Activated naive CD4-positive, alpha-beta T cell treated with anti-CD3 and anti-CD28 coated beads, Interleukin-2, amount 50 U/mL, for 24 hours (primary cell): ENCODE results near the gene RYR3.

Experiments
- H3K27ac Mint-ChIP-seq: one replicate; pipeline ENCODE4 v1.8.0; 2021; ENCODE audit warnings: mild to moderate bottlenecking, mixed read lengths
- H3K27me3 Mint-ChIP-seq: one replicate; pipeline ENCODE4 v1.8.0; 2021; ENCODE audit warnings: mixed read lengths
- H3K36me3 Mint-ChIP-seq: one replicate; pipeline ENCODE4 v1.8.0; 2021; ENCODE audit warnings: mixed read lengths
- H3K4me1 Mint-ChIP-seq: one replicate; pipeline ENCODE4 v1.8.0; 2021; ENCODE audit warnings: mixed read lengths
- H3K4me3 Mint-ChIP-seq: one replicate; pipeline ENCODE4 v1.8.0; 2021; ENCODE audit warnings: mild to moderate bottlenecking, mixed read lengths
- H3K9me3 Mint-ChIP-seq: one replicate; pipeline ENCODE4 v1.8.0; 2021; ENCODE audit warnings: mixed read lengths

The RYR3 gene

DNA sequence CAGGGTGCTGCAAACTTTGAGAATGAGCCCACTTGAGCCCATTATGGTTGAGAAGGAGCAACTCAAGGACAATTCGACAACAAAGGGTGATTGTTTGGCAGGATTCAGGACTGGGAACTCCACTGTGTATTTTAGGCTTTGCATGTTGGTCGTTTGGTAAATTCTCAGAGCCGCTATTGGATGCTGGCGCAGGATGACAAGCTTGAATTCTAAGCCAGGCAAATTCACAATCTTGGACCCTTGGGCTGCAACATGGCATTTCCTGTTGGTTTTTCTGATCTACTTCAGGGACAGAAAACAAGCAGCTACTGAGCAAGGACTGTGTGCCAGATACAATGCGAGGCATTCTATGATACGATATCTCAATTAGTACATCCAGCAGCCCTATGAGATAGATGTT is 82.8 kb downstream of the RYR3 start:
- Mint-ChIP-seq H3K9me3 (no peaks in the 10 kb centered on the region), H3K27me3 (peaks cover 2% of the 10 kb centered on the region), H3K4me1 (no peaks in the 10 kb centered on the region), H3K27ac (no peak overlapping the region), H3K36me3 (no peaks in the 10 kb centered on the region), H3K4me3 (no peak overlapping the region)

- no peak overlapping the region for H3K27ac Mint-ChIP-seq
- H3K4me3 Mint-ChIP-seq: no peak overlapping the region
- no peaks in the 10 kb centered on the region for H3K9me3 Mint-ChIP-seq
- no peaks in the 10 kb centered on the region for H3K36me3 Mint-ChIP-seq
- H3K27me3 Mint-ChIP-seq: peaks cover 2% of the 10 kb centered on the region
- no peaks in the 10 kb centered on the region for H3K4me1 Mint-ChIP-seq
These were observed 84.6 kb downstream of the RYR3 start for GRCh38 chr15:33395321-33395720.

- H3K4me1 Mint-ChIP-seq: no peaks in the 10 kb centered on the region
- no peaks in the 10 kb centered on the region for H3K36me3 Mint-ChIP-seq
- H3K27me3 Mint-ChIP-seq: peaks cover 1% of the 10 kb centered on the region
- no peaks in the 10 kb centered on the region for H3K9me3 Mint-ChIP-seq
- no peak overlapping the region for H3K27ac Mint-ChIP-seq
- H3K4me3 Mint-ChIP-seq: no peak overlapping the region
These were observed 85.1 kb downstream of the RYR3 start for GRCh38 chr15:33395846-33396245.

GRCh38 chr15:33396475-33396874 is 85.7 kb downstream of the RYR3 start:
- H3K27ac Mint-ChIP-seq: no peak overlapping the region
- H3K27me3 Mint-ChIP-seq: peaks cover 1% of the 10 kb centered on the region
- H3K9me3 Mint-ChIP-seq: no peaks in the 10 kb centered on the region
- no peaks in the 10 kb centered on the region for H3K36me3 Mint-ChIP-seq
- no peak overlapping the region for H3K4me3 Mint-ChIP-seq
- H3K4me1 Mint-ChIP-seq: no peaks in the 10 kb centered on the region

GRCh38 chr15:33398555-33398954 is 87.8 kb downstream of the RYR3 start:
- Mint-ChIP-seq H3K36me3 (no peaks in the 10 kb centered on the region), H3K9me3 (no peaks in the 10 kb centered on the region), H3K4me1 (no peaks in the 10 kb centered on the region), H3K27me3 (peaks cover 5% of the 10 kb centered on the region), H3K4me3 (no peak overlapping the region), H3K27ac (no peak overlapping the region)

DNA sequence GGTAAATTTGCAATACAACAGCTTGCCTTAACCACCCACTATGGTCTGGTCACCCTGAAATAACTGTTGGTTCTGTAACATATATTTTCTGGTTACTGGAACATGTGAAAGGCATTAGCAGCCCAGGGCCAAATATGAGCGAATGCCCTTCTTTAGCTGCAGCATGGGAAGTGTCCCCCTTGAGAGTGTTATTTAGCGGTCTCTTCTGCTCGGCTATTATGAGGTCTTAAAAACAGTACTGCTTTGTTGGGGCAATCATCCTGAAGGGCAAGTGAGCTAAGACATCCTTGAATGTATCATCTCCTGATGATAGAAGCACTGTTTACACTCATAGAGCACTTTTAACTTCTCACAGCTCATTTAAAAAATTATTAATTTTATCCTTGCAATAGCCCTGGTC is 90.2 kb downstream of the RYR3 start:
- Mint-ChIP-seq H3K9me3 (no peaks in the 10 kb centered on the region), H3K27ac (no peak overlapping the region), H3K4me1 (no peaks in the 10 kb centered on the region)

DNA sequence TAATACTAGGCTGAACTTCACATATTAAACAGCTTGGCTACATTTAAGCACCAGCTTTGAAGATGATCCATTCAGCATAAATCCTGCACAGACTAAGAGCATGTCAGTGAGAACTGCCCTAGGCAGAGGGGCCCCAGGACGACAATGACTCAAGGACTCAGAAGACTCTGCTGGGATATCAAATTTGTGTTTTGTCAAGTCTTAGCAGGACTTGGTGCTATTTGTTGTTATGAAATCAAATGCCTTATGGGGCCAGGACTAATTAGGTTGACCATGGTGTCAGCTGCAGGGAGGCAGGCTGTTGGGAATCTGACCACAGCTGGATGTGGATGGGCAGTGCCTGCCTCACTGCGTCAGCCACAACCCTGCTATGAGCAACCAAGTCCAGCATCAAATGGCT is 91.8 kb downstream of the RYR3 start:
- no peak overlapping the region for H3K4me3 Mint-ChIP-seq
- peaks cover 5% of the 10 kb centered on the region for H3K27me3 Mint-ChIP-seq
- no peaks in the 10 kb centered on the region for H3K4me1 Mint-ChIP-seq
- no peaks in the 10 kb centered on the region for H3K9me3 Mint-ChIP-seq
- no peak overlapping the region for H3K27ac Mint-ChIP-seq
- H3K36me3 Mint-ChIP-seq: no peaks in the 10 kb centered on the region

More for the DNA sequence above, 90.2 kb downstream of the RYR3 start:
- Mint-ChIP-seq H3K27me3 (peaks cover 5% of the 10 kb centered on the region), H3K4me3 (no peak overlapping the region), H3K36me3 (no peaks in the 10 kb centered on the region)

- Mint-ChIP-seq H3K27ac (no peak overlapping the region), H3K9me3 (no peaks in the 10 kb centered on the region), H3K4me3 (no peak overlapping the region), H3K4me1 (no peaks in the 10 kb centered on the region), H3K27me3 (peaks cover 5% of the 10 kb centered on the region), H3K36me3 (no peaks in the 10 kb centered on the region)
These were observed 94.3 kb downstream of the RYR3 start for GRCh38 chr15:33405096-33405495.

DNA sequence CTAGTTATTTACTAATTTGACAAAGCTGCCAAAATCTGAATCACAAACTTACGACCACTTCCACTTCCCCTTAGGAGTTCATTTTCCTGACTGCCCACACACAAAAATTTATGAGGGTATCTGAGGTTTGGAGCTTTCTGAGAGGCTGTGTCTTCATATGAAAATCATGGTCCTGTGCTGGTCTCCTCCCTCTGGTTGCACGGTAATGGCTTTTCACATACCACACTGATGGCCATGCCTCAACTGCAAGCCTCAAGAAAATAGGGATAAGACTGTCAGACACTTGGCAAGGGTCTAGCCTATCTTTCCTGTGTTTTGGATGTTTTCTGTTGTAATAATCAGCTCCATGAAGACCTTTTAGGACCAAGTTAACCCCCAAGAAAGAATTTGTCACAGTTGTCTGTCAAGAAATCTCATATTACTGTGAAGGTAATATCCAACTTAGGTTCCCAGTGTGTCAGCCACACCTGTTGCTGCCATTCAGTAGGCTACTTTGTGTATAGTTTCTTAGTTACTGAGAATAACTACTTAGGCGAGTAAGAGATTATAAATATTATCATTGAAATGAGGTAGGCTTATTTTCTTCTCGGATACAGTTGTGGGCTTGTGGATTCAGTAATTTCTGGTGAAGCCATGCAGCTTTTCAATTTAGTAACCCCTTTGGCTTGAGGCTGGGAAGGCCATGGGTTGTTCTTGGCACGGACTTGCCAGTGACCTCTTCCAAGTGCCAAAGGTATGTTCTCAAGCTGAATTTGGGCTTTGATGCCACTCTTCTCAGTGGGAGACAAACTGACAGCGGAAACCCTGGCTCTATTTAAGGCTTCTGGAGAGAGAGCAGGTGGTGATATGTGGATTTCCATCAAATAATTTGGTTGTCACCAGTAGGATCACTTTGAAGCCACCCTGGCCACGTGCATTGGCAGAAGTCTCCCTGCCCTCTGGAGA is 101.1 kb downstream of the RYR3 start:
- H3K4me1 Mint-ChIP-seq: no peaks in the 10 kb centered on the region
- no peak overlapping the region for H3K27ac Mint-ChIP-seq
- H3K9me3 Mint-ChIP-seq: no peaks in the 10 kb centered on the region
- H3K4me3 Mint-ChIP-seq: no peak overlapping the region
- H3K36me3 Mint-ChIP-seq: no peaks in the 10 kb centered on the region
- no peaks in the 10 kb centered on the region for H3K27me3 Mint-ChIP-seq

DNA sequence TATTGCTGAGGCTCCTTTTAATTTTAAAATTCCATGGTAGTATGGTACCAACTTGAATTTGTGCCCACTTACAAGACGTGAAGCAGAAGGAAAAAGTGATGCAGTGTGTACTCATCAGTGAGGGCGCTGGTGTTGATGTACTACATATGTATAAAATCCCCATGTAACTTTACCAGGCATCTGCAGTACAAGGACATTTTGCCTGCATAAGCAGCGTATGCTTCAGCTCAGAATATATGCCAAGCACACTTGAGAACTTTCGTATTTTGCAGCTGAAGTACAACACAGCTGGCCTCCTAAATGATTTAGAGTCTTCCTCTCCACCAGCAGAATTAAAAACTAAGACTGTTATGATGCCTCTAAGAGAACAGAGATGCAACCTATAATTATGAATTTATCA is 108.9 kb downstream of the RYR3 start:
- Mint-ChIP-seq H3K36me3 (no peaks in the 10 kb centered on the region), H3K4me3 (no peak overlapping the region), H3K4me1 (no peaks in the 10 kb centered on the region), H3K9me3 (no peaks in the 10 kb centered on the region), H3K27ac (no peak overlapping the region), H3K27me3 (peaks cover 19% of the 10 kb centered on the region)

GRCh38 chr15:33424025-33424424 is 113.3 kb downstream of the RYR3 start:
- Mint-ChIP-seq H3K27me3 (peaks cover 10% of the 10 kb centered on the region), H3K4me1 (no peaks in the 10 kb centered on the region), H3K36me3 (no peaks in the 10 kb centered on the region), H3K9me3 (no peaks in the 10 kb centered on the region), H3K27ac (no peak overlapping the region), H3K4me3 (no peak overlapping the region)

DNA sequence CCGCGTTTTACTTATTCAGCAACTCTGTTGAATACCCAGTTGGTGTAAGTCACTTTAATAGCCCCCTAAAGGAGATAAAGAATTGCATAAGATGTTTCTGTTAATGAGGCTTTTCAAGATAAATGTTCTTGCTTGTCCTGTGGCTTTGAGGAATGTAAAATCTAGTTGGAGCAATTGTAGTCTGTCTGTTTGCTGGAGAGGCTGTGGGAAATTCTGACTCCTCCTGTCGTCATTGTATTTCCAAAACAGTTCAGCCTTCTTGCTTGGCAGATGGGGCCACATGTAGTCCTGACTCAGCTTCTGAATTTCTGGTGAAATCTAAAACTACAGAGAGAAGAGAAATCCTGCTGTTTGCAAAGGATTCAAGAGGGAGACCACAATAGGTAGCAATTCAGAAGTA is 114.4 kb downstream of the RYR3 start:
- Mint-ChIP-seq H3K4me1 (no peaks in the 10 kb centered on the region), H3K27ac (no peak overlapping the region), H3K36me3 (no peaks in the 10 kb centered on the region), H3K27me3 (peaks cover 7% of the 10 kb centered on the region), H3K9me3 (no peaks in the 10 kb centered on the region), H3K4me3 (no peak overlapping the region)

- H3K9me3 Mint-ChIP-seq: no peaks in the 10 kb centered on the region
These were observed 119.8 kb downstream of the RYR3 start for GRCh38 chr15:33430577-33430976.

GRCh38 chr15:33433821-33434220 is 123.1 kb downstream of the RYR3 start:
- H3K27me3 Mint-ChIP-seq: peaks cover 4% of the 10 kb centered on the region
- no peak overlapping the region for H3K27ac Mint-ChIP-seq
- H3K36me3 Mint-ChIP-seq: no peaks in the 10 kb centered on the region
- H3K4me3 Mint-ChIP-seq: no peak overlapping the region
- H3K9me3 Mint-ChIP-seq: no peaks in the 10 kb centered on the region
- H3K4me1 Mint-ChIP-seq: no peaks in the 10 kb centered on the region

More at GRCh38 chr15:33430577-33430976, 119.8 kb downstream of the RYR3 start:
- Mint-ChIP-seq H3K4me1 (no peaks in the 10 kb centered on the region), H3K36me3 (no peaks in the 10 kb centered on the region), H3K27ac (no peak overlapping the region), H3K27me3 (no peaks in the 10 kb centered on the region), H3K4me3 (no peak overlapping the region)

DNA sequence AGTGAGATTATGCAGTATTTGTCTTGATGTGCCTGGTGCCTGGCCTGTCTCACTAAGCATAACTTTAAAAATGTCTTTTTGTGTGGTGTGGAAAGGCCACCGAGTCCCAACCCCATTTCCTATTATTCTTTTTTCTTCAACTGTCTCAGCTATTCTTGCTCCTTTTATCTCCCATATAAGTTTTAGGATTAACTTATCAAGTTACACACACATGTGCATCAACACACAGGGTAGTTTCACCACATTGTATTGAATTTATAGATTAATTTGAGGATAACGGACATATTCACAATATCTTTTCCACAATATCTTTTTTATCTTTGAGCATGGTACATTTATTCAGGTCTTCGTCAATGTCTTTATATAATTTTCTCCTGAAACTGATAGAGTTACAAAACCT is 127.6 kb downstream of the RYR3 start:
- Mint-ChIP-seq H3K4me1 (no peaks in the 10 kb centered on the region), H3K27me3 (peaks cover 13% of the 10 kb centered on the region), H3K27ac (no peak overlapping the region), H3K9me3 (no peaks in the 10 kb centered on the region), H3K36me3 (no peaks in the 10 kb centered on the region), H3K4me3 (no peak overlapping the region)

DNA sequence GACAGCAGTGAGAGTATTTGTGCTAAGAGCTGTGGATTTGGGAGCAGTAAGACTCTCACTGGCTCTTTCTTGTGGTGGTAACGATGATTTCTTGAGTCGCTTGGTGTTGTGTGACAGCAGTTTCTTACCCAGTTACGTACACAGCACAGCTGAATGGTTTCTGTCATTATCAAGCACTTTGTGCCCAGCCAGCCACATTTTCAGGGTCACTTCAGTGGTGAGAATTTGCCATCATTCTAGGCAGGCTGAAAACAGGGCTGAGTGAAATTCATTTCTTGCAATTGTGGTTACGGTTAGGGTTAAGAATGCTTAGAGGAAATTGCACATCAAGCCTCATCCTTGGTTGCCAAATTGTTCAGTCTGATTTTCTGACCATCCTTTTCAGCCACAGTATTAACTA is 130.1 kb downstream of the RYR3 start:
- H3K4me1 Mint-ChIP-seq: no peaks in the 10 kb centered on the region
- H3K36me3 Mint-ChIP-seq: no peaks in the 10 kb centered on the region
- H3K27me3 Mint-ChIP-seq: peaks cover 21% of the 10 kb centered on the region
- H3K9me3 Mint-ChIP-seq: no peaks in the 10 kb centered on the region
- no peak overlapping the region for H3K27ac Mint-ChIP-seq
- H3K4me3 Mint-ChIP-seq: no peak overlapping the region

GRCh38 chr15:33442449-33442848 is 131.7 kb downstream of the RYR3 start:
- H3K4me3 Mint-ChIP-seq: no peak overlapping the region
- H3K9me3 Mint-ChIP-seq: no peaks in the 10 kb centered on the region
- peaks cover 21% of the 10 kb centered on the region for H3K27me3 Mint-ChIP-seq
- no peaks in the 10 kb centered on the region for H3K4me1 Mint-ChIP-seq
- no peak overlapping the region for H3K27ac Mint-ChIP-seq
- no peaks in the 10 kb centered on the region for H3K36me3 Mint-ChIP-seq
